ENCODE measurements around the gene RFTN1. TPM values are rescaled to one million over a fixed set of nuclear protein-coding genes. Genes with fewer than 3 reads are reported as not detected.

The RFTN1 gene
- total RNA-seq, 1 experiment from 2014 or later = 2.2 TPM

GRCh38 chr3:16328124-16328523 lies 185.4 kb downstream of the RFTN1 start:
- no peak overlapping the region for H3K4me3 Mint-ChIP-seq
- H2BK20ac ChIP-seq (ENCODE audit: low read depth, low read length, poor library complexity, severe bottlenecking) = no peak overlapping the region
- no peak overlapping the region for H2BK15ac ChIP-seq (ENCODE audit: low read depth, low read length)
- H3K36me3 Mint-ChIP-seq (ENCODE audit: insufficient read depth in 1 of 3, low read depth in 3 of 3) = peaks cover 22 to 43% (median 35%) of the 10 kb centered on the region in 3 experiments
- no peak for DNase-seq
- H4K91ac ChIP-seq (ENCODE audit: insufficient read length, low read depth, low read length) = no peak overlapping the region
- no peak overlapping the region for H4K8ac ChIP-seq (replicated peaks; ENCODE audit: insufficient read length, low read depth, low read length)
- H3K4me1 ChIP-seq (ENCODE audit: insufficient read depth, low read length) = peaks cover 3% of the 10 kb centered on the region; the same call in 1 of the 2 replicates
- H3K27ac Mint-ChIP-seq = no peak overlapping the region
- no peak overlapping the region for H3K9ac ChIP-seq (ENCODE audit: extremely low read depth, insufficient read length, low read length)
- H3K9me3 Mint-ChIP-seq = peaks cover 5 to 11% of the 10 kb centered on the region in 2 experiments; a peak in 4 of 5 replicates
- H3K18ac ChIP-seq (ENCODE audit: insufficient read length, low read depth, low read length) = no peak overlapping the region
- H3K4me1 Mint-ChIP-seq = peaks cover 7 to 17% of the 10 kb centered on the region in 2 experiments
- H3K27me3 ChIP-seq (ENCODE audit: insufficient read depth, low read length) = no peaks in the 10 kb centered on the region
- no peak overlapping the region for H3K4ac ChIP-seq (ENCODE audit: low read depth, low read length)
- H3K27me3 Mint-ChIP-seq (ENCODE audit: low read depth) = no peaks in the 10 kb centered on the region; the same call in 1 of the 2 replicates
- H3K27ac ChIP-seq (ENCODE audit: insufficient read length, low read depth, low read length) = no peak overlapping the region
- no peaks in the 10 kb centered on the region for H3K23me2 ChIP-seq (ENCODE audit: insufficient read length, low read depth, low read length, poor library complexity, severe bottlenecking)
- no peaks in the 10 kb centered on the region for H3K79me1 ChIP-seq (ENCODE audit: insufficient read depth, low read depth, low read length, poor library complexity, severe bottlenecking)
- no CpG with 5 or more reads among the region's 6 CpGs for WGBS (ENCODE audit: extremely low coverage, insufficient read length, low lambda C conversion rate)
- H2AK5ac ChIP-seq (ENCODE audit: insufficient read length, low read length) = no peak overlapping the region
- H3K9me3 ChIP-seq (ENCODE audit: control insufficient read depth, low read depth, low read length) = no peaks in the 10 kb centered on the region
- TF ChIP-seq CTCF (conservative IDR thresholded peaks at IDR 0.05) = no peak
- H3K23ac ChIP-seq (ENCODE audit: insufficient read length, low read depth, low read length) = no peak overlapping the region
- no peak overlapping the region for H2BK120ac ChIP-seq (ENCODE audit: low read depth, low read length, poor library complexity, severe bottlenecking)
- H3T11ph ChIP-seq (ENCODE audit: low read length) = no peak overlapping the region
- no peak overlapping the region for H3K4me2 ChIP-seq (ENCODE audit: insufficient read depth, insufficient read length, low read length)
- no peak overlapping the region for H2AFZ ChIP-seq (ENCODE audit: low read length)
- no peak overlapping the region for H4K5ac ChIP-seq (ENCODE audit: insufficient read length, low read depth, low read length)
- no peaks in the 10 kb centered on the region for H4K20me1 ChIP-seq (ENCODE audit: control insufficient read depth, insufficient read depth, insufficient read length)
- H3K56ac ChIP-seq (ENCODE audit: insufficient read length, low read depth, low read length) = no peak overlapping the region
- no peak overlapping the region; the same call in 1 of the 2 replicates for H3K14ac ChIP-seq (ENCODE audit: insufficient read depth, low read length)
- H2BK12ac ChIP-seq (ENCODE audit: insufficient read length, low read depth, low read length) = no peak overlapping the region
- H2BK5ac ChIP-seq (ENCODE audit: insufficient read length, low read length) = no peak overlapping the region
- H3K79me2 ChIP-seq (ENCODE audit: insufficient read depth, low read length) = no peaks in the 10 kb centered on the region
